NCI-H2196 treated with DMSO at 0.1 percent for 48 hours (cell line): ENCODE measurements around the gene EPHA6.

ENCODE experiments used
- DNase-seq: peaks from one replicate; lab custom pipeline; 2025; ENCODE audit not compliant: unreplicated experiment; lab: John Stamatoyannopoulos, UW

EPHA6 gene

DNA sequence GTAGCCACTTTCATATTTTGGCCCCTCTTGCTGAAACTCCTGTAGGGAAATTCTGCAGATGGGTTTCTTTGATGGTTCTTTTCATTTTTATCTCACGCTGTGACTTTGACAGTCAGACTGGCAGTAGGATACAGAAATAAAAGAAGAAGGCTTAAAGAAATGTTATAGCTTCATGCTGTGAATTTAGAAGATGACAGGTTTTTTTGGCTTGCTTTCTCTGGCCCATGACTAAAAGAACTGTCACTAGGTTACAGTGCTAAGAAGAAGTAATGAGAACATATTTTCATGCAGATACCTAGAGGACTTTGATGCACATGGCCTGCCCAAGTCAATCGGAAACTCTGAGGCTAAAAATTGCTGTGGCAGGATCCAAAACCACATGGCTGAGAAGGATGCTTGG is 334.5 kb downstream of the EPHA6 start:
- DNase-seq = no peak

- no peak for DNase-seq
Observed at GRCh38 chr3:97161169-97161568, 346.8 kb downstream of the EPHA6 start.

DNA sequence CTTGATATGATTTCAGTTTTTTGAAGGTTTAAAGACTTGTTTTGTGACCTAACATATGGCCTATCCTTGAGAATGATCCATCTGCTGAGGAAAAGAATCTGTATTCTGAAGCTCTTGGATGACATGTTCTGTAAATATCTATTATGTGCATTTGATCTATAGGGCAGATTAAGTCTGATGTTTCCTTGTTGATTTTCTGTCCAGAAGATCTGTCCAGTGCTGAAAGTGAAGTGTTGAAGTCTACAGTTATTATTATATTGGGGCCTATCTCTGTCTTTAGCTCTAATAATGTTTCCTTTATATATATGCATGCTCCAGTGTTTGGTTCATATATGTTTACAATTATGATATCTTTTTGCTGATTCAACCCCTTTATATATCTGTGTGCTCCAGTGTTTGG is 362.8 kb downstream of the EPHA6 start:
- DNase-seq = no peak

DNA sequence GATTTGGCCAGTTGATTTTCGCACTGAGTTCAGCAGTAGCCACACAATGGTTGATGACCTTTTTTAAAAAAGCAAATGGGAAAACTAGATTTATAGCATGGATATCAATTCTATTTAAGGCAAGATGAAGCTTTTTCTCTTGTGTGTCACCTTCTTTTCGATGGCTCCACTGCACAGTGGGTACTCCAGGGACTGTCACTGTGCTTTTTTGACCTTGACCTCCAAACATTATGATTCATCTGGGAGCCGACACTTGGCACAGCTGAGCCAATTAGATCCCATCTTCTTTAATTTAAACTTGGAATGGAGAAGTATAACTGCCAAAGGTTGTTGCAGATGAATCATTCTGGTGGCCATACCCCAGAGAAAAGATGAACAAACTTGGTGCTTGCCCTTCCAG is 367.3 kb downstream of the EPHA6 start:
- no peak for DNase-seq

- no peak for DNase-seq
Observed at GRCh38 chr3:97187771-97188170, 373.4 kb downstream of the EPHA6 start.

DNA sequence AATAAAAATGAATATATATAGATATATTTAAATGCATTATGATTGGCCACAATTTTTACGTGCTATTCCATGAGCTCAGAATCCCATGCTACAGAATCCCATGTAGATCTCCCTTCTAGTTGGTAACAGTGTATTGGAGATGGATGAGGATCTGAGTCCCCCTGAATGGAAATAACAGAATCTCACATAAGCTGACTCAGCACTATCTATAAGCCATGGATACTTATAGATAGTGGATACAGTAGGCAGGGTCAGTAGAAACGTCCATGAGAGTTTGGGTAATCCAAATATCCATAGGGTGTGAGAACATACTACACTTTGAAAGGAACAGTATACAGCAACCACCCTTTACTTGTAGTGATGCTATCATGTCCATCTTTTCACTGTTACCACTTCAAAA is 375.4 kb downstream of the EPHA6 start:
- no peak for DNase-seq

- no peak for DNase-seq
Observed at GRCh38 chr3:97197083-97197482, 382.7 kb downstream of the EPHA6 start.

- no peak for DNase-seq
Observed at GRCh38 chr3:97197830-97198229, 383.4 kb downstream of the EPHA6 start.

DNA sequence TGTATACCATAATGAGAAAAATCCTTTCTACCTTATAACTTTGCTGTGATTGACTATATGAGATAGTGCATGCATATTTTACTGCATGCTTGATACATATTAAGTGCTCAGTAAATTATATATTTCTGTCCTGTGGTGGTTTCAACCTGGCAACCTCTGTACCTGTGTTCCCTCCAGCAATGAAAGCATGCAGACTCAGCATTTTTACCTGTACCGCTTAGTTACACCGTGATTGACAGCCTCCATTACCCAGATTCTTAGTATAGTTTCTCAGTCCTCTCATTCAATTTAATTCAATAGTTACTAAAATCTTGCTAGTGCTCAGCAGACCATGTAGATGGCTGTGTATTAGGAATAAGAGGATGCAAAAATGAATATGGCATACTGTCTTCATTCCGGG is 386.0 kb downstream of the EPHA6 start:
- no peak for DNase-seq

DNA sequence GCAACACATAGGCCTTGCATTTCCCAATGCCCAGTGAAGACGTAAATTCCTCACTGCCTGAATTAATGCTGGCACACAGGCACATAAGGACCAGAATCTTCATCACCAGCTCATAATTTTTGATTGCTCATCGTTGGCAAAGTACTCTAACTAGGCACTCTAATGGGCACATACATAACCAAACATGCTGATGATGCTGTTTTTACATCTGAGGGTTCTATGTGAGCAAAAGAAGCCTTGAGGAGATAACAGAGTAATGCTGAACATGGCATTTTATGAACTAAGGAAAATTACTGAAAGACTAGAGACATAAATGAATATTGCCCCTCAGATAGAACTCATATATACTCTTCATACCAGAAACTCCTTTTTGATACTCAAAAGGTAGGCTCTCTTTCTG is 387.4 kb downstream of the EPHA6 start:
- DNase-seq = no peak

DNA sequence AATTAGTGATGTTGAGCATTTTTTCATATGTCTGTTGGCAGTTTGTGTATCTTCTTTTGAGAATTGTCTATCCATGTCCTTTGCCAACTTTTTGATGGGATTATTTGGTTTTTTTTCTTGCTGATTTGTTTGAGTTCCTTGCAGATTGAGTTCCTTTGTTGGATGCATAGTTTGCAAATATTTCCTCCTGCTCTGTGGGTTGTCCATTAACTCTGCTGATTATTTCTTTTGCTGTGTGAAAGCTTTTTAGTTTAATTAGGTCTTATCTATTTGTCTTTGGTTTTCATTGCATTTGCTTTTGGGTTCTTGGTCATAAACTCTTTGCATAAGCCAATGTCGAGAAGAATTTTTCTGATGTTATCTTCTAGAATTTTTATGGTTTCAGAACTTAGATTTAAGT is 414.6 kb downstream of the EPHA6 start:
- no peak for DNase-seq

- DNase-seq = no peak
Observed at GRCh38 chr3:97230486-97230885, 416.1 kb downstream of the EPHA6 start.

DNA sequence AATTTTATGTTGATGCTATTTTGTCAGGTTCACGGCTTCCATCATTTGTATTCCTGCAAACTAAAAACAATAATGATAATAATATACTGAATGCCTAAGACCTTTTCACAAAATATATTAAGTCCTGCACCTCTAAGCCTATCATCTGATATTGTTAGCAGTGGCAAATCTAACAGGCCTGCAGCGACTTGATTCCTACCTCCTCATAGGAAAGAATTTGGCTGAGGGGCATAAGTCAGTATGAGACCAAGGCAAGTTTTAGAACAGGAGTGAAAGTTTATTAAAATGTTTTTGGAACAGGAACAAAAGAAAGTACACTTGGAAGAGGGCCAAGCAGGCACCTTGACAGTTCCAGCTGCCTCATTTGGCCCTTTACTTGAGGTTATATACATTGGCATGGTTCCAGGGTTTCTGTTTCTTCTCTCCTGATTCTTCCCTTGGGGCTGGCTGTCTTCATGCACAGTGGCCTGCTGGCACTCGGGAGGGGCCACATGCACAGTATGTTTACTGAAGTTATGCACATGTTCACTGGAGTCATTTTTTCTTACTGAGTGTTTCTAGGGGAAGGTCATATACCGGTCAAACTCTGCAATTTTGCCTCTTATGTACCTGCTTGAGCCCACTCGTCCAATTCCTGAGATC is 418.1 kb downstream of the EPHA6 start:
- no peak for DNase-seq

GRCh38 chr3:97235179-97235578 is 420.8 kb downstream of the EPHA6 start:
- DNase-seq = no peak

DNA sequence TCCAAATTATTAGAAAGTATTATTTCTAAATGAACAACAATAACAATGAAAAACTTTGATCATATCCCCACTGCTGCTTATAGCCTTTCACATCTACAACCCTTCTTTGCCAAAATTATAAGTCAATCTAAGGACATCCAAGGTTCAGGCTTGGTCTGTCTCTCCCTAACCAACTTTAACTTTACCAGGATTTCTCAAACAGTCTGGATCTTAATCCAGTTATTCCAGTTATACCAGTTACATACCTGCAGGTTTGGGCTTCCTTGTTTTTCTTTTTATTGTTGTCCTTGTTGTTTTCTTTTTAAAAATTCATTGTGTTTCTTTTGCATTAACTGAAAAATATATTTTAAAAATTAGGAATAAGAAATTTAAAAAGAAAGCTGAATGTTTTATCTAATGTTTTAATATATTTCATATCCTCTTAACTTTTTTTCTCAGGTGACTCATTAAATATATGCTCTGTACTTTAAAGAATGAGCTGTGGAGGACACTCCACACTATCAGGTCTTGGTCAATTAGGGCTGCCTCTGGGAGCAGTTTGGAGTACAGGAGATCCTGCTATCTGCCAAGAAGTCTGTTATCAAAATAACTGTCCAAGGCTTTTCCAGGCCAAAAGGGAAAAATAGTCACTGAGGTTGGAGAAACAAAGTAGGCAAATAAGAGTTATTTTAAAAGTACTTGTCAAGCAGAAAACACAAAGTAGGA is 421.4 kb downstream of the EPHA6 start:
- DNase-seq = no peak

- no peak for DNase-seq
Observed at GRCh38 chr3:97241417-97241816, 427.0 kb downstream of the EPHA6 start.

DNA sequence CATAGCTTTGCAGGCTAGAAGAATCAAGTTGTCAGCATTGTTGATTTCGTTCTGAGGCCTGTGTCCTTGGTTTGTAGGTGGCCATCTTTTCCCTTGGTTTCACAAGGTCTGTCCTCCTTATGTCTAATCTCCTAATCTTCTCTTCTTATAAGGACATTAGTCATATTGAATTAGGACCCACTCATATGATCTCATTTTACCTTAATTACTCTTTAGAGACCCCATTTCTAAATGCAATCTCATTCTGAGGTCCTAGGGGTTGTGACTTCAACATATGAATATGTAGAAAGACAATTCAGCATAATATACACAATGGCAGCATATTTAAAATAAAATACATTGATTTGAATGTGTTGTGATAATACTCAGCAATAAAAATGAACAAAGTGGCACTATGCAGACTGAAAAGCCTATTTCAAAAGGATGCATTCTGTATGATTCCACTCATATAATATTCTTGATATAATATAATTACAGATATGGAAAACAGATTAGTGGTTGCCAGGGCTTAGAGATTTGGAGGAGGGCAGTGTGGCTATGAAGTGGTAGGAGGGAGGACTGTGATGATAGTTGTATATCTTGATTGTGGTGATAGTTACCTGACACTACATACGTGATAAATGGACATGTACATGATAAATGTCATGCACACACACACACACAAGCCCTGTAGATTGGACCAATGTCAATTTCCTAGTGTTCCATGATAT is 431.0 kb downstream of the EPHA6 start:
- DNase-seq = no peak

GRCh38 chr3:97256060-97256459 is 441.7 kb downstream of the EPHA6 start:
- no peak for DNase-seq

GRCh38 chr3:97257942-97258697 is 443.7 kb downstream of the EPHA6 start:
- DNase-seq = no peak

DNA sequence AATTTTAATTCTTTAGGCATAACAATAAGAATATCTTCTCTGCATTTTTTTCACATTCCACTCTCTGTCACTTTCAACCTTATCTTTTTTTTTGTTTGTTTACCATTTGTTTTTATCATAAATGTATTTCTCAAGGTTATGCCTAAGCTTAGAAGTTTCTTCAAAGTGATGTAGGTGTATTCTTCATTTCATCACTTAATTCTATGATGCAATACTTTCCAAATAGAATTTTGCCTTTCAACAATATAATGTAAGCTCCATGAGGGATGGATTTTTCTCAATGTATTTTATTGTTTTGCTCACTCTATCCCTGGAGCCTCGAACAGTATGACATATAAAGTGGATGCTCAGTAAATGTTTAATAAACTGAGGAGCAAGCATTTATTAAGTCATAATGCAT is 444.9 kb downstream of the EPHA6 start:
- no peak for DNase-seq

- DNase-seq = no peak
Observed at GRCh38 chr3:97264180-97264579, 449.8 kb downstream of the EPHA6 start.
